NCI-H2029 treated with DMSO at 0.1 percent for 48 hours (cell line): ENCODE measurements around the gene SLC6A20.

Source experiments
- DNase-seq: peaks from one replicate; lab custom pipeline; 2025; lab: John Stamatoyannopoulos, UW

SLC6A20 gene

DNA sequence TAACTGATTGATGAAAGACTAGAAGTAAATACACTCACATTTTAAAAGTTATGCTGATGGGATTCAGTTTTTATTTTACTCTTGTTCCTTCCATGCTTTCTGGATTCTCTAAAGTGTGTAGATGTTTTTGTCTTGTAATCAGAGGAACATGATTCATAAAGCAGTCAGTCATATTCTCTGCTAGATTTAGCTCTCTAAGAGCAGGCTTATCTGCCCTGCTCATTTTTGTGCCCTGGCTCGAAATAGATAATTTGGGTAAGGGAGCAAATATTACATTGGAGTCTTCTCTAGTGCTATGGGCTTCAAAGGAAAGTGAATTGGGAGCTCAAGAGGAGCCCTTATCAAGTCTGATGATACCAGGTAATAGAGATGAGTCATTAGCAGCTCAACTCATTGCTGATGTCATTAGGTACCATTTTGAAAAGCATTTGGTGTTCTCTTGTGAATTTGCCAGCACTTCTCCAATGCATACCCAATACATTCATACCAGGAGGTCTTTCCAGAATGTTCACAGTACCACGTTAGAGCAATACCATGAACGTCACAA is 79.5 kb downstream of the SLC6A20 start:
- DNase-seq, result no peak

GRCh38 chr3:45715945-45716344 is 80.4 kb downstream of the SLC6A20 start:
- no peak for DNase-seq

DNA sequence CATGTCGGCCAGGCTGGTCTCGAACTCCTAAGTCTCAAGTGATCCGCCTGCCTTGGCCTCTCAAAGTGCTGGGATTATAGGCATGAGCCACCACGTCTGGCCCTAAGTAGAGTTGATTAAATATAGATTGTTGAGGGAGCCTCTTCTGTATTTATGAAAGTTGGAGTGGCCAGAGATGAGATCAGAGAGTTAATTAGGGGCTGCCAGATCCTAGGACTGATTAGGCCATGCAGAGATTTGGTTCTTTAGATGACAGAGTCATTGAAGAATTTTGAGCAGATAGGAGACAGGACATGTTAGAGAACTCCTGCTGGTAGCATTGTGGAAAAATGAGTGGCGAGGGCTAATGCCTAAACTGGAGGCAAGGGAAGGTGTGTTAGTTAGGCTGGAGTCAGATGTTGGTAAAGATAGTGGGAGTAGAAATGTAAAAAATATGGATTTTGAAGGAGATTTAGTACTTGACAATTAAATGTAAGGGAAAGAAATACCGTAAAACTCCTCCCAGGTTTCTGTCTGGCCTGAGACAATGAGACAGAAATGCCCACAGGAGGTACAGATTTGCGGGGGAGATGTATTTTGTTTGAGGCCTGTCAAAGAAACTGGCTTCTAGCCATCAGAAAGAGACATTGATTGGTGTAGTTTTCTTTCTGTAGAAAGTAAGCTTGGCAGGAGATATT is 83.8 kb downstream of the SLC6A20 start:
- no peak for DNase-seq

DNA sequence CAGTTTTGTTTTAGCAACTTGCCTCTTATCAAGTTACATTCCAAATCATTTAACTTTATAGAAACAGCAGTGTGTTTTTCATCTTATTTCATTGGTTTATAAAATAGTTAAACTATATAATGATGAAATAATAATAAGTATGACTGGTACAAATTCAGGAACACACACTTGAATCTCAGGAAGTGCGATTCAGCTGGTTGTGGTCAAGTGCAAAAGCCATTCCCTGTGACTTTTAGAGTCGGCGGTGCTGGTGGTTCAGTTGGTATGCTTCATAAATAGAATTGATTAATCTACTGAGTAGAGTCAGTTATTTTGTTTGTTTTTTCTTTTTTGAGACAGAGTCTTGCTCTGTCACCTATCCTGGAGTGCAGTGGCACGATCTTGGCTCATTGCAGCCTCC is 84.4 kb downstream of the SLC6A20 start:
- DNase-seq, result no peak

DNA sequence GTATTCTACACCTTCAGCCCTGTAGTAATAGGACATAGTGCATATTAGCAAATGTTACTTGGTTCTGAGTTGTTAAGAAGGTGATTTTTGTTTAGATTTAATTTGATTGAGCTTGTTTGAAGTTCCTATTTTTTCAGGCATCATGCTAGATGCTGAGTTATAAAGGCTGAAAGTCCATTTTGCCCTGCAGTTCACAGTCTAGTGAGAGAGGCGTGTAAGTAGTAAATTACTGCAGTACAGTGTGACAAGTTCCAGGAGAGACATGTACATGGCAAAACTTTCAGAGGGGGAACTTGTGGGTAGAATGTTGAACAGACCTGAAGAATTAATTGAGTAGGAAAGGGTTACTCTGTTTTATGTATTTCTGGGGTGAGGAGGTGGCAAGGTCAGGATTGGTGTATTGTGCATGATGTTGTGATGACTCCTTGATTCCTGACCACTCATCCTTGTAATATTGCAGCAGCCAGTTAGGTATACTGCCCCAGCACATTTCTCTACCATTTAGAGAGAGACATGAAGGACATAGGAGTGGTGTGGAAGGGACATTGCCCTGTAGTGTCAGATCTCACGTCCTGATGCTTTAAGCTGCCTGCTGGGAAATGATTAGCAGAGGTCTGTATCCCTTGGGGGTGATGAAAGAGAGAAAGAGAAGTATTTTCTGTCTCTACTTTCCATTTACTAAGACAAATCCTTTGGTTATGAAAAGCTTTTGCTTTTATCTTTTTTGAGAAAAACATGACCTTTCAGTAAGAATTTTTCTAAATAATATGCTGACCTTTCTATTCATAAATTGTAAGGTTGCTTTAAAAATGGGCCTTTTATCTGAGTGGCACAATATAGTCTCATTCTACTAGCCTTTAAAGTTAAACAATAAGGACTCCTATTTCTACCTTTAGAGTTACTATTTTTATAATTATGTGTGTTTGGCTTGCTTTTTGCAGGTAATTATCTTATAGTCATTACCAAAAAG is 90.2 kb downstream of the SLC6A20 start:
- DNase-seq, result no peak
